K562 (cell line): ENCODE results near the gene CRK. TPM values are rescaled to one million over a fixed set of nuclear protein-coding genes. Genes with fewer than 3 reads are reported as not detected.

Experiments used
- ERF ChIP-seq: fragments of 450-650 bp; formaldehyde crosslinking; IDR thresholded peaks from 2 replicates; pipeline ENCODE4 v1.4.0; 2020; ENCODE audit warnings: mild to moderate bottlenecking, mixed read lengths
- GTF2F1 ChIP-seq: IDR thresholded peaks from 2 replicates; pipeline ENCODE4 v1.6.1; 2011; ENCODE audit warnings: low read depth, low read length, improper control_type of control experiment
- MEIS2 ChIP-seq: fragments of 450-650 bp; IDR thresholded peaks from 2 replicates; pipeline ENCODE4 v1.6.1; 2014; ENCODE audit warnings: mild to moderate bottlenecking; ENCODE audit not compliant: partially characterized antibody
- MYBL2 ChIP-seq, 2 experiments: fragments of 450-650 bp in 1 of 2; sonication (generic) in 1 of 2; formaldehyde crosslinking in 1 of 2; IDR thresholded peaks; 2 replicates each; pipeline versions ENCODE4 v1.6.1 to v1.8.1; 2017 to 2022; ENCODE audit warnings: borderline replicate concordance in 1 of 2, inconsistent platforms in 1 of 2, low read depth in 1 of 2, mild to moderate bottlenecking in 1 of 2, missing genetic modification reagents in 1 of 2, moderate library complexity in 1 of 2
- SREBF1 ChIP-seq: fragments of 150-350 bp; IDR thresholded peaks from 2 replicates; pipeline ENCODE4 v1.6.1; 2014; ENCODE audit warnings: antibody characterized with exemption, low read depth, low read length, borderline replicate concordance
- SREBF2 ChIP-seq: sonication (generic); formaldehyde crosslinking; IDR thresholded peaks from 2 replicates; pipeline ENCODE4 v1.4.0; 2020; ENCODE audit warnings: mild to moderate bottlenecking, missing genetic modification reagents
- ZNF24 ChIP-seq: fragments of 450-650 bp; IDR thresholded peaks from 2 replicates; pipeline ENCODE4 v1.6.1; 2016
- ZNF586 ChIP-seq: fragments of 450-650 bp; formaldehyde crosslinking; conservative IDR thresholded peaks from 2 replicates; pipeline ENCODE4 v1.4.0; 2020; ENCODE audit warnings: mild to moderate bottlenecking, moderate library complexity
- ZNF764 ChIP-seq: fragments of 250-450 bp; sonication (Bioruptor Pico); IDR thresholded peaks from 2 replicates; pipeline ENCODE4 v1.4.0; 2020; ENCODE audit warnings: low read depth, mild to moderate bottlenecking, moderate library complexity
- ZNF778 ChIP-seq: fragments of 450-650 bp; formaldehyde crosslinking; IDR thresholded peaks from 2 replicates; pipeline ENCODE4 v1.4.0; 2020; ENCODE audit warnings: mild to moderate bottlenecking, moderate library complexity
- polyA plus RNA-seq, 8 experiments: library from polyadenylated mRNA; depleted of rRNA in 4 of 8; stranded (reverse) in 5 of 8; unstranded in 3 of 8; fragments of >200 nt; fragmentation: Nextera tagmentation in 2 of 8; fragmentation: Illumina TruSeq in 1 of 8; extraction: Ambion mirVana in 2 of 8; extraction: Trizol in 1 of 8; gene quantifications; 2 replicates each; pipeline versions ENCODE4 v1.2.1 to v1.2.3, GENCODE V29; 2011 to 2014; ENCODE audit warnings: inconsistent platforms in 1 of 8, missing spikeins in 1 of 8
- total RNA-seq, 7 experiments: library from RNA; depleted of rRNA in 6 of 7; stranded (reverse); fragments of >200 nt in 6 of 7; fragmentation: Illumina TruSeq in 2 of 7; extraction: Trizol in 2 of 7; gene quantifications; 2 replicates each; pipeline versions ENCODE4 v1.2.1 to v1.2.3, GENCODE V29; 2011 to 2021; ENCODE audit warnings: low replicate concordance in 1 of 7
- TF ChIP-seq, protein P1 (sequence below), 2 experiments: fragments of 450-650 bp in 1 of 2; sonication (generic) in 1 of 2; formaldehyde crosslinking; conservative IDR thresholded peaks; 2 replicates each; pipeline versions ENCODE4 v1.4.0 to v1.8.1; 2020 to 2022; ENCODE audit warnings: mild to moderate bottlenecking in 1 of 2, missing genetic modification reagents in 1 of 2
- TF ChIP-seq, protein P2 (sequence below): fragments of 250-450 bp; sonication (Bioruptor Pico); IDR thresholded peaks from 2 replicates; pipeline ENCODE4 v1.8.0; 2021; ENCODE audit warnings: moderate library complexity, mild to moderate bottlenecking, inconsistent platforms

CRK gene
- total and polyA plus RNA-seq, 9 of the 15 experiments (the other 6 are each of a cell fraction or from before 2014, with no cell fraction given), result 13.1 to 40.2 (median 26.1) TPM

DNA sequence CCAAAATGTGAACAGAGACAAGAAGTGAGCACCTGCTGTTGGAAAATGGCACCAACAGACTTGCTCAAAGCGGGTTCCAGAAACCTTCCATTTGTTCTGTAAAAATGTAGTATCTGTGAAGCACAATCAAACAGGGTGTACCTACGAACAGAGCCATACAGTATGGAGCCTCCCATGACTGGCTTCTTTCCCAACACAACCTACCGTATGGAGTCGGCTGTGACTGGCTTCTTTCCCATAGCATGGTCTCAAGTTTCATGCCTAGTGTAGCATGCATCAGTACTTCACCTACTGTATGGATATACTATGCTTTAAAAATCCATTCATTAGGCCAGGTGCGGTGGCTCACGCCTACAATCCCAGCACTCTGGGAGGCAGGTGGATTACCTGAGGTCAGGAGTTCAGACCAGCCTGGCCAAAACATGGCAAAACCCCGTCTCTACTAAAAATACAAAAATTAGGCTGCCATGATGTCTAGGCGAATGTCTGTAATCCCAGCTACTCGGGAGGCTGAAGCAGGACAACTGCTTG, 82.3 kb downstream of the CRK start (continued):
- TF ChIP-seq ZNF764 (CRISPR knock-in tag) (no peak), ZNF778 (CRISPR knock-in tag) (no peak), GTF2F1 (no peak), ZNF24 (no peak), ZNF586 (CRISPR knock-in tag) (no peak), SREBF2 (CRISPR knock-in tag) (no peak), SREBF1 (no peak), MEIS2 (no peak), MYBL2 (IDR thresholded peaks at IDR 0.05; ENCODE audit: low read depth) (no peak), MYBL2 (CRISPR knock-in tag; IDR thresholded peaks at IDR 0.05; ENCODE audit: borderline replicate concordance) (no peak), ERF (CRISPR knock-in tag) (no peak)
- TF ChIP-seq, protein P1, sequence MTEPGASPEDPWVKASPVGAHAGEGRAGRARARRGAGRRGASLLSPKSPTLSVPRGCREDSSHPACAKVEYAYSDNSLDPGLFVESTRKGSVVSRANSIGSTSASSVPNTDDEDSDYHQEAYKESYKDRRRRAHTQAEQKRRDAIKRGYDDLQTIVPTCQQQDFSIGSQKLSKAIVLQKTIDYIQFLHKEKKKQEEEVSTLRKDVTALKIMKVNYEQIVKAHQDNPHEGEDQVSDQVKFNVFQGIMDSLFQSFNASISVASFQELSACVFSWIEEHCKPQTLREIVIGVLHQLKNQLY (CRISPR knock-in tag; conservative IDR thresholded peaks at IDR 0.05), result no peak
- TF ChIP-seq, protein P2, sequence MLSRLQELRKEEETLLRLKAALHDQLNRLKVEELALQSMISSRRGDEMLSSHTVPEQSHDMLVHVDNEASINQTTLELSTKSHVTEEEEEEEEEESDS (CRISPR knock-in tag), result no peak
- TF ChIP-seq, all 486 proteins: peak for 0
